ENCODE measurements around the gene HTR2A. TPM values are rescaled to one million over a fixed set of nuclear protein-coding genes. Genes with fewer than 3 reads are reported as not detected.
A peak's percentile ranks its signal among the peaks of the same experiment; 100 is the strongest.

Gene HTR2A
- total RNA-seq, 2 donors from 2014 or later = 0.16 to 0.78 TPM

GRCh38 chr13:46874006-46874405, 22.8 kb downstream of the HTR2A start:
- Histone ChIP-seq H3K27ac (no peak overlapping the region), H3K36me3 (no peaks in the 10 kb centered on the region), H3K4me3 (no peak overlapping the region), H3K27me3 (no peaks in the 10 kb centered on the region), H3K9me3 (no peaks in the 10 kb centered on the region), H3K4me1 (no peaks in the 10 kb centered on the region)
- no peak for DNase-seq (ENCODE audit: low spot score)
- TF ChIP-seq CTCF (IDR thresholded peaks at IDR 0.05) = no peak

GRCh38 chr13:46871557-46871956, 25.3 kb downstream of the HTR2A start:
- no peaks in the 10 kb centered on the region for H3K36me3 ChIP-seq
- no peak for TF ChIP-seq CTCF (IDR thresholded peaks at IDR 0.05)

GRCh38 chr13:46868091-46868490, 28.8 kb downstream of the HTR2A start:
- Histone ChIP-seq H3K4me1 (no peaks in the 10 kb centered on the region), H3K4me3 (no peak overlapping the region), H3K9me3 (no peaks in the 10 kb centered on the region), H3K27ac (no peak overlapping the region), H3K36me3 (no peaks in the 10 kb centered on the region), H3K27me3 (no peaks in the 10 kb centered on the region)
- DNase-seq (ENCODE audit: low spot score) = no peak
- TF ChIP-seq CTCF (IDR thresholded peaks at IDR 0.05) = no peak

More at GRCh38 chr13:46871557-46871956, 25.3 kb downstream of the HTR2A start:
- H3K9me3 ChIP-seq = no peaks in the 10 kb centered on the region
- H3K27me3 ChIP-seq = no peaks in the 10 kb centered on the region
- no peaks in the 10 kb centered on the region for H3K4me1 ChIP-seq
- H3K27ac ChIP-seq = no peak overlapping the region
- H3K4me3 ChIP-seq = no peak overlapping the region
- no peak for DNase-seq (ENCODE audit: low spot score)

GRCh38 chr13:46866150-46866549, 30.7 kb downstream of the HTR2A start:
- H3K27me3 ChIP-seq = no peaks in the 10 kb centered on the region
- H3K4me1 ChIP-seq = no peaks in the 10 kb centered on the region
- no peak overlapping the region for H3K4me3 ChIP-seq
- peak; percentile 61 for DNase-seq (ENCODE audit: low spot score)
- H3K36me3 ChIP-seq = no peaks in the 10 kb centered on the region
- no peaks in the 10 kb centered on the region for H3K9me3 ChIP-seq
- TF ChIP-seq CTCF (IDR thresholded peaks at IDR 0.05) = no peak
- H3K27ac ChIP-seq = no peak overlapping the region

DNA sequence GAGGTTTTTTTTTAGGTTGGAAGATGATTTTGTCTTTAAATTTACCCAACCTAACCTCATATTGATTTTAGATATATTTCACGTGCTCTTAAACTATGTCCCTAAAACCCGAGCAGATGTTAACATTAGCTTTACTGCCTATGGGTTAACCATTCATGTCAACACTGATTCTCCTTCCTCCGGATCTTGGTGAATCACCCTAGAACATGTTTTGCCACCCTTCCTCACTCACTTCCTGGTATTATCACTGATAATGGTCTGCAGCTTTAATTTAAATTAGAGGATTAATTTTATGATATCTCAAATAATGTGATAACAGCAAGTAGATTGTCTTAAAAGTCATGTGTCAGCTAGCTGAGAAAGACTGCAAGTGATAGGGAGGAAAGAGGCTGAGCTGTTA, 31.9 kb downstream of the HTR2A start:
- TF ChIP-seq CTCF (IDR thresholded peaks at IDR 0.05) = no peak
- H3K27me3 ChIP-seq = no peaks in the 10 kb centered on the region
- H3K27ac ChIP-seq = no peak overlapping the region
- no peak overlapping the region for H3K4me3 ChIP-seq
- no peak for DNase-seq (ENCODE audit: low spot score)
- H3K36me3 ChIP-seq = no peaks in the 10 kb centered on the region
- no peaks in the 10 kb centered on the region for H3K9me3 ChIP-seq
- H3K4me1 ChIP-seq = no peaks in the 10 kb centered on the region

GRCh38 chr13:46861959-46862358, 34.9 kb downstream of the HTR2A start:
- no peak for TF ChIP-seq CTCF (IDR thresholded peaks at IDR 0.05)
- Histone ChIP-seq H3K4me3 (no peak overlapping the region), H3K9me3 (no peaks in the 10 kb centered on the region), H3K27ac (no peak overlapping the region), H3K4me1 (no peaks in the 10 kb centered on the region), H3K36me3 (no peaks in the 10 kb centered on the region), H3K27me3 (no peaks in the 10 kb centered on the region)
- DNase-seq (ENCODE audit: low spot score) = no peak
